ENCODE measurements around the gene TMEM255B. TPM values are rescaled to one million over a fixed set of nuclear protein-coding genes. Genes with fewer than 3 reads are reported as not detected.
A peak's percentile ranks its signal among the peaks of the same experiment; 100 is the strongest.

Gene TMEM255B
- total and polyA plus RNA-seq, 2 of the 4 experiments (the other 2 are of a cell fraction), result 0.36 to 0.94 TPM

- 0 out of 2 replicates have a peak, but pooled peaks have one; percentile 34 for TF ChIP-seq CHD1 (IDR thresholded peaks at IDR 0.05; ENCODE audit: low read depth, low read length)
- TF ChIP-seq BHLHE40 (IDR thresholded peaks at IDR 0.05; ENCODE audit: low read depth, low read length), result peak; percentile 96
- no peak for TF ChIP-seq NFE2L2 (IDR thresholded peaks at IDR 0.05; ENCODE audit: low read depth, low read length)
These were observed 62.0 kb downstream of the TMEM255B start (continued) for GRCh38 chr13:113820813-113821651.

GRCh38 chr13:113821847-113822246, 62.8 kb downstream of the TMEM255B start:
- Histone ChIP-seq H3K9me3 (ENCODE audit: control insufficient read depth, insufficient read depth, low read length) (no peaks in the 10 kb centered on the region), H3K4me3 (ENCODE audit: insufficient read depth, low read depth, low read length) (no peak overlapping the region), H4K5ac (ENCODE audit: low read depth, low read length) (peak overlapping the region; percentile 2; the same call in 1 of the 2 replicates), H2BK120ac (ENCODE audit: low read depth, low read length) (peak overlapping the region; percentile 75), H3K18ac (ENCODE audit: low read depth, low read length) (peak overlapping the region; percentile 17; the same call in 1 of the 2 replicates), H3K14ac (replicated peaks; ENCODE audit: low read depth, low read length) (peak overlapping the region; percentile 71), H4K91ac (ENCODE audit: insufficient read depth, low read depth, low read length) (peak overlapping the region; percentile 94), H3K9ac (ENCODE audit: low read depth, low read length) (peak overlapping the region; percentile 17; the same call in 1 of the 2 replicates), H4K20me1 (ENCODE audit: insufficient read depth, low read length) (peaks cover 48% of the 10 kb centered on the region), H3K23ac (ENCODE audit: low read depth, low read length) (peak overlapping the region; percentile 90), H3K9me1 (ENCODE audit: insufficient read depth, low read length) (peaks cover 7% of the 10 kb centered on the region; the same call in 1 of the 2 replicates), H3K56ac (ENCODE audit: extremely low read depth, insufficient read depth, low read length) (0 out of 2 replicates have a peak overlapping the region, but pooled peaks have one; percentile 60), H2BK20ac (ENCODE audit: low read depth, low read length) (peak overlapping the region; percentile 43), H2AFZ (replicated peaks; ENCODE audit: low read length, poor library complexity) (peak overlapping the region; percentile 77), H2AK5ac (ENCODE audit: low read depth, low read length) (peak overlapping the region; percentile 88), H3K4me2 (ENCODE audit: low read depth, low read length) (peak overlapping the region; percentile 35; the same call in 1 of the 2 replicates), H2BK5ac (ENCODE audit: low read depth, low read length, poor library complexity, severe bottlenecking) (peak overlapping the region; percentile 92), H3K4me1 (ENCODE audit: control insufficient read depth, insufficient read depth, low read length) (peaks cover 23% of the 10 kb centered on the region), H4K8ac (ENCODE audit: low read depth in 2 of 2, low read length in 2 of 2) (peak overlapping the region; percentile 49 to 67), H3K36me3 (ENCODE audit: control insufficient read depth, insufficient read depth, low read length) (peaks cover 44% of the 10 kb centered on the region), H3K27ac (ENCODE audit: insufficient read depth, low read length) (peak overlapping the region; percentile 86), H3K27me3 (ENCODE audit: control insufficient read depth, insufficient read depth, low read length) (no peaks in the 10 kb centered on the region), H2BK15ac (ENCODE audit: low read depth, low read length) (peak overlapping the region; percentile 23; the same call in 1 of the 3 replicates), H2AK9ac (replicated peaks; ENCODE audit: low read depth, low read length, poor library complexity) (peak overlapping the region; percentile 95), H3K4ac (ENCODE audit: low read depth, low read length) (peak overlapping the region; percentile 90), H3K79me1 (ENCODE audit: low read depth in 1 of 2, low read length in 2 of 2) (peaks cover 3 to 61% of the 10 kb centered on the region in 2 experiments)
- 93% methylated on average over 21 of the region's 24 CpGs; no CpG with 5 or more reads in 1 of the 2 experiments for WGBS, 2 experiments (ENCODE audit: extremely low coverage in 2 of 2, insufficient read length in 1 of 2)
- intact Hi-C loops (cut with micrococcal nuclease) (loop anchor here (2.0 kb wide), 1 partner anchor 41 kb away; no protein-coding TSS in a partner anchor), in situ Hi-C loops (cut with MboI; ENCODE audit: low sequenced_read_pairs) (no loop called here), dilution Hi-C loops (cut with HindIII; ENCODE audit: low sequenced_read_pairs, unreplicated experiment) (no loop called here)
- DNase-seq (no peak), ATAC-seq (ENCODE audit: low read depth) (no peak)
- no TSS peak for BruUV-seq (replicated peaks)
- CTCF ChIA-PET, result no interaction called here
- POLR2A ChIA-PET (ENCODE audit: unreplicated experiment), result no interaction called here
- TF ChIP-seq MAZ (IDR thresholded peaks at IDR 0.05; ENCODE audit: borderline replicate concordance, low read depth, low read length) (no peak), CTCF (conservative IDR thresholded peaks at IDR 0.05; ENCODE audit: low read depth, low read length) (no peak), NFE2L2 (IDR thresholded peaks at IDR 0.05; ENCODE audit: low read depth, low read length) (no peak), BHLHE40 (IDR thresholded peaks at IDR 0.05; ENCODE audit: low read depth, low read length) (no peak), MXI1 (IDR thresholded peaks at IDR 0.05; ENCODE audit: borderline replicate concordance, low read depth, low read length) (no peak), FOS (IDR thresholded peaks at IDR 0.05; ENCODE audit: low read depth, low read length) (no peak), CHD1 (IDR thresholded peaks at IDR 0.05; ENCODE audit: low read depth, low read length) (no peak), RFX5 (IDR thresholded peaks at IDR 0.05; ENCODE audit: low read depth, low read length) (no peak), CEBPB (IDR thresholded peaks at IDR 0.05; ENCODE audit: low read depth, low read length) (no peak), RAD21 (IDR thresholded peaks at IDR 0.05; ENCODE audit: low read length) (no peak), USF2 (IDR thresholded peaks at IDR 0.05; ENCODE audit: low read depth, low read length) (no peak), RCOR1 (IDR thresholded peaks at IDR 0.05; ENCODE audit: insufficient replicate concordance, low read length) (no peak)

Measured in IMR-90 (cell line).